A549 (cell line): ENCODE data around the gene LPAR1. TPM values are rescaled to one million over a fixed set of nuclear protein-coding genes. Genes with fewer than 3 reads are reported as not detected.

Experiments used
- ATAC-seq, 2 experiments: fragments of 200-7000 bp in 1 of 2; fragments of >200 bp in 1 of 2; cut with Nextera tagmentation in 1 of 2; cut with Tn5 transposase in 1 of 2; 3 replicates each; pipeline versions ENCODE4 v1.8.0 to v1.9.1; 2018 to 2020; ENCODE audit warnings: mild to moderate bottlenecking in 1 of 2, moderate library complexity in 1 of 2
- CTCF ChIA-PET: fragments of 300-600 bp; sonication (Branson Sonifier 250); formaldehyde crosslinking; extraction: SDS; loops from one replicate; lab custom pipeline; 2021; ENCODE audit warnings: antibody characterized with exemption, inconsistent platforms; lab: Yijun Ruan, JAX
- POLR2A ChIA-PET: fragments of 350-600 bp; formaldehyde crosslinking; extraction: SDS; loops from one replicate; lab custom pipeline; 2021; ENCODE audit warnings: antibody characterized with exemption, inconsistent platforms; lab: Yijun Ruan, JAX
- DNase-seq, 2 experiments: peaks; one replicate each; pipeline versions ENCODE4 v3.0.0 to v3.0.0-alpha.2; 2011 to 2016; ENCODE audit warnings: low read depth in 1 of 2, low spot score in 1 of 2
- FAIRE-seq: peaks from 2 replicates; lab custom pipeline; 2011; peaks lifted over from hg19 to GRCh38; lab: Jason Lieb, UNC
- H3K27ac ChIP-seq, 2 experiments: fragments of >200 bp; sonication (Bioruptor Twin); formaldehyde crosslinking; 3 replicates each; pipeline ENCODE4 v1.5.1; 2016 to 2017
- H3K4me1 ChIP-seq: fragments of >200 bp; sonication (Bioruptor Twin); formaldehyde crosslinking; 3 replicates; pipeline ENCODE4 v1.6.1; 2016
- H3K4me2 ChIP-seq: fragments of >200 bp; sonication (Bioruptor Twin); formaldehyde crosslinking; 3 replicates; pipeline ENCODE4 v1.6.1; 2016
- H3K4me3 ChIP-seq: fragments of >200 bp; sonication (Bioruptor Twin); formaldehyde crosslinking; 3 replicates; pipeline ENCODE4 v1.5.1; 2016
- H3K9me3 ChIP-seq: fragments of >200 bp; sonication (Bioruptor Twin); formaldehyde crosslinking; 3 replicates; pipeline ENCODE4 v1.6.1; 2016
- ATOH8 ChIP-seq: fragments of 250-450 bp; sonication (Bioruptor Pico); IDR thresholded peaks from 2 replicates; pipeline ENCODE4 v1.5.0; 2020; ENCODE audit warnings: low read depth, mild to moderate bottlenecking, moderate library complexity
- BHLHE40 ChIP-seq: IDR thresholded peaks from 2 replicates; pipeline ENCODE4 v1.6.1; 2012; ENCODE audit warnings: low read depth, low read length, inconsistent platforms
- CBX2 ChIP-seq: fragments of 200-600 bp; sonication (generic); IDR thresholded peaks from 2 replicates; pipeline ENCODE4 v1.6.1; 2016; ENCODE audit warnings: low read depth, mild to moderate bottlenecking, borderline replicate concordance
- CBX8 ChIP-seq: fragments of 200-600 bp; sonication (generic); IDR thresholded peaks from 2 replicates; pipeline ENCODE4 v1.6.1; 2016
- CTCF ChIP-seq: fragments of >200 bp; sonication (Bioruptor Twin); formaldehyde crosslinking; IDR thresholded peaks from 3 replicates; pipeline ENCODE4 v1.5.1; 2016
- ELK1 ChIP-seq: fragments of 150-350 bp; IDR thresholded peaks from 2 replicates; pipeline ENCODE4 v1.6.1; 2014; ENCODE audit warnings: low read depth, mild to moderate bottlenecking, low read length
- EP300 ChIP-seq, 2 experiments: fragments of >200 bp; sonication (Bioruptor Twin); formaldehyde crosslinking; IDR thresholded peaks; 2 replicates in 1 of 2; 3 replicates in 1 of 2; pipeline ENCODE4 v1.6.1; 2016 to 2017
- GATA3 ChIP-seq: IDR thresholded peaks from 2 replicates; pipeline ENCODE4 v1.6.1; 2012; ENCODE audit warnings: borderline replicate concordance
- HDAC2 ChIP-seq: fragments of 200-600 bp; sonication (generic); IDR thresholded peaks from 2 replicates; pipeline ENCODE4 v1.6.1; 2016
- HES2 ChIP-seq: fragments of >200 bp; sonication (Bioruptor Twin); formaldehyde crosslinking; IDR thresholded peaks from 2 replicates; pipeline ENCODE4 v1.6.1; 2016
- HEYL ChIP-seq: fragments of 250-450 bp; sonication (Bioruptor Pico); IDR thresholded peaks from 2 replicates; pipeline ENCODE4 v1.8.0; 2021; ENCODE audit warnings: mild to moderate bottlenecking, moderate library complexity
- HOXA7 ChIP-seq: fragments of 250-450 bp; sonication (Bioruptor Pico); IDR thresholded peaks from 2 replicates; pipeline ENCODE4 v1.5.0; 2020; ENCODE audit warnings: mild to moderate bottlenecking, moderate library complexity
- JUNB ChIP-seq: fragments of >200 bp; sonication (Bioruptor Twin); formaldehyde crosslinking; IDR thresholded peaks from 2 replicates; pipeline ENCODE4 v1.6.1; 2016
- KDM1A ChIP-seq: fragments of 200-600 bp; sonication (generic); IDR thresholded peaks from 2 replicates; pipeline ENCODE4 v1.6.1; 2016; ENCODE audit warnings: low read depth, mild to moderate bottlenecking
- KDM5A ChIP-seq: fragments of 200-600 bp; sonication (generic); IDR thresholded peaks from 2 replicates; pipeline ENCODE4 v1.6.1; 2016; ENCODE audit warnings: antibody characterized with exemption, mild to moderate bottlenecking
- MYC ChIP-seq: IDR thresholded peaks from 2 replicates; pipeline ENCODE4 v1.6.1; 2012; ENCODE audit warnings: mild to moderate bottlenecking, inconsistent platforms, low read length, improper control_type of control experiment, borderline replicate concordance
- NFE2L2 ChIP-seq: fragments of 150-350 bp; conservative IDR thresholded peaks from 2 replicates; pipeline ENCODE4 v1.6.1; 2014; ENCODE audit warnings: low read length
- NR3C1 ChIP-seq: fragments of >200 bp; sonication (Bioruptor Twin); formaldehyde crosslinking; IDR thresholded peaks from 3 replicates; pipeline ENCODE4 v1.6.1; 2017
- PHF8 ChIP-seq: fragments of 200-600 bp; sonication (generic); IDR thresholded peaks from 2 replicates; pipeline ENCODE4 v1.6.1; 2016; ENCODE audit warnings: low read depth, mild to moderate bottlenecking, antibody characterized with exemption, moderate library complexity, borderline replicate concordance
- POLR2A ChIP-seq: IDR thresholded peaks from 2 replicates; pipeline ENCODE4 v1.6.1; 2012; ENCODE audit warnings: mild to moderate bottlenecking, low read length
- RCOR1 ChIP-seq: fragments of 150-350 bp; IDR thresholded peaks from 2 replicates; pipeline ENCODE4 v1.6.1; 2014; ENCODE audit warnings: antibody characterized with exemption, low read length, low read depth
- RNF2 ChIP-seq: fragments of 200-600 bp; sonication (generic); IDR thresholded peaks from 2 replicates; pipeline ENCODE4 v1.6.1; 2016; ENCODE audit warnings: low read depth, mild to moderate bottlenecking, antibody characterized with exemption, moderate library complexity, borderline replicate concordance
- SMC3 ChIP-seq: fragments of >200 bp; sonication (Bioruptor Twin); formaldehyde crosslinking; IDR thresholded peaks from 3 replicates; pipeline ENCODE4 v1.6.1; 2018; ENCODE audit warnings: inconsistent platforms
- SREBF2 ChIP-seq: fragments of 450-650 bp; IDR thresholded peaks from 2 replicates; pipeline ENCODE4 v1.6.1; 2014; ENCODE audit warnings: mild to moderate bottlenecking, moderate library complexity
- TP53 ChIP-seq: fragments of 250-450 bp; sonication (Bioruptor Pico); IDR thresholded peaks from 2 replicates; pipeline ENCODE4 v1.5.0; 2021; ENCODE audit warnings: mild to moderate bottlenecking, moderate library complexity
- USF2 ChIP-seq: fragments of 450-650 bp; IDR thresholded peaks from 2 replicates; pipeline ENCODE4 v1.6.1; 2014; ENCODE audit warnings: antibody characterized with exemption
- ZC3H11A ChIP-seq: fragments of 450-650 bp; IDR thresholded peaks from 2 replicates; pipeline ENCODE4 v1.6.1; 2014; ENCODE audit warnings: antibody characterized with exemption, mild to moderate bottlenecking
- ZFP36 ChIP-seq: fragments of 450-650 bp; IDR thresholded peaks from 2 replicates; pipeline ENCODE4 v1.6.1; 2014; ENCODE audit warnings: borderline replicate concordance; ENCODE audit not compliant: partially characterized antibody
- ZSCAN20 ChIP-seq: fragments of 250-450 bp; sonication (Bioruptor Pico); IDR thresholded peaks from 2 replicates; pipeline ENCODE4 v1.8.0; 2022; ENCODE audit warnings: mild to moderate bottlenecking, moderate library complexity
- WGBS: methylation state at CpG from one replicate; pipeline ENCODE4 v1.1.6; 2017; ENCODE audit errors: missing lambda C conversion rate; 5-methylcytosine and 5-hydroxymethylcytosine counted together
- polyA plus RNA-seq, 4 experiments: library from polyadenylated mRNA; depleted of rRNA in 3 of 4; stranded (reverse); fragments of >200 nt; fragmentation: RNase III in 1 of 4; extraction: RNeasy Plus Mini Kit Qiagen cat#74134 plus additional on column Dnase treatment in 1 of 4; gene quantifications; 2 replicates in 3 of 4; 3 replicates in 1 of 4; pipeline ENCODE4 v1.2.3, GENCODE V29; 2011 to 2017

LPAR1 gene
- polyA plus RNA-seq, 2 of the 4 experiments (the other 2 are of a cell fraction), result 15.8 to 33.7 TPM

GRCh38 chr9:111030492-111030891 lies 7.8 kb downstream of the LPAR1 start:
- Histone ChIP-seq H3K4me1 (peaks cover 16% of the 10 kb centered on the region; the same call in 2 of the 3 replicates), H3K4me2 (no peak overlapping the region), H3K27ac (no peak overlapping the region), H3K4me3 (no peak overlapping the region), H3K9me3 (no peaks in the 10 kb centered on the region)
- POLR2A ChIA-PET, result no interaction called here
- ATAC-seq (no peak), FAIRE-seq (no peak), DNase-seq (no peak)
- 79% methylated on average over 5 of the region's 5 CpGs for WGBS
- no peak for TF ChIP-seq CBX2
- TF ChIP-seq GATA3, result no peak
- no peak for TF ChIP-seq SREBF2
- TF ChIP-seq NR3C1, result no peak
- CTCF ChIA-PET, result no interaction called here

GRCh38 chr9:111029260-111029659 lies 9.0 kb downstream of the LPAR1 start:
- H3K4me1 ChIP-seq, result peaks cover 4% of the 10 kb centered on the region; the same call in 2 of the 3 replicates
- no peak overlapping the region for H3K4me2 ChIP-seq
- 77% methylated on average over 4 of the region's 4 CpGs for WGBS
- TF ChIP-seq CBX8 (no peak), KDM1A (no peak), CTCF (no peak), MYC (no peak), BHLHE40 (no peak), ELK1 (no peak), ZC3H11A (no peak), ZFP36 (no peak), CBX2 (no peak), KDM5A (no peak), NFE2L2 (no peak), ATOH8 (CRISPR knock-in tag) (no peak), SMC3 (no peak), HOXA7 (CRISPR knock-in tag) (no peak), JUNB (no peak), PHF8 (no peak), RNF2 (no peak), TP53 (CRISPR knock-in tag) (no peak), NR3C1 (no peak)
- no peak overlapping the region for H3K4me3 ChIP-seq
- no peak overlapping the region for H3K27ac ChIP-seq
- POLR2A ChIA-PET, result no interaction called here
- FAIRE-seq, result no peak
- CTCF ChIA-PET, result no interaction called here
- H3K9me3 ChIP-seq, result no peaks in the 10 kb centered on the region
- DNase-seq, result no peak
- ATAC-seq, result no peak

GRCh38 chr9:111027798-111028197 lies 10.5 kb downstream of the LPAR1 start:
- no peak overlapping the region for H3K27ac ChIP-seq
- ATAC-seq (no peak), DNase-seq (no peak), FAIRE-seq (no peak)
- 0 out of 3 replicates have a peak, but pooled peaks cover 7% of the 10 kb centered on the region for H3K4me1 ChIP-seq
- ChIA-PET CTCF (interaction anchor here (1.0 kb wide), 1 partner anchor 17 kb away, joined by 3 read pairs; no protein-coding TSS in a partner anchor), POLR2A (no interaction called here)
- no peaks in the 10 kb centered on the region for H3K9me3 ChIP-seq
- H3K4me2 ChIP-seq, result no peak overlapping the region
- TF ChIP-seq CBX2 (no peak), EP300 (IDR thresholded peaks at IDR 0.05) (no peak), RCOR1 (no peak), TP53 (CRISPR knock-in tag) (no peak), HEYL (no peak), KDM5A (no peak), ZSCAN20 (CRISPR knock-in tag) (no peak), MYC (no peak), ATOH8 (CRISPR knock-in tag) (no peak), HDAC2 (no peak), USF2 (no peak), JUNB (no peak), POLR2A (no peak), HES2 (no peak), KDM1A (no peak)
- H3K4me3 ChIP-seq, result no peak overlapping the region
- WGBS, result 83% methylated on average over 2 of the region's 2 CpGs
